GM19043 (cell line): ENCODE measurements around the gene TANGO2.

Experiments used
- ATAC-seq: cut with Tn5 transposase; IDR thresholded peaks from one replicate; pipeline ENCODE4 v1.9.1; 2021; ENCODE audit warnings: low read depth; ENCODE audit not compliant: unreplicated experiment

The TANGO2 gene

GRCh38 chr22:19994851-19995610, 25.9 kb upstream of the TANGO2 start:
- no peak for ATAC-seq

- ATAC-seq = no peak
Observed at GRCh38 chr22:19995611-19996339, 25.1 kb upstream of the TANGO2 start.

- no peak for ATAC-seq
Observed at GRCh38 chr22:19996694-19997384, 24.1 kb upstream of the TANGO2 start.

GRCh38 chr22:19997561-19998231, 23.2 kb upstream of the TANGO2 start:
- ATAC-seq = no peak

GRCh38 chr22:19998232-19998951, 22.5 kb upstream of the TANGO2 start:
- no peak for ATAC-seq

GRCh38 chr22:19998991-19999820, 21.7 kb upstream of the TANGO2 start:
- no peak for ATAC-seq

- ATAC-seq = no peak
Observed at GRCh38 chr22:20000246-20001081, 20.4 kb upstream of the TANGO2 start.

- no peak for ATAC-seq
Observed at GRCh38 chr22:20001082-20001638, 19.8 kb upstream of the TANGO2 start.

- ATAC-seq = no peak
Observed at GRCh38 chr22:20002128-20002527, 18.8 kb upstream of the TANGO2 start.

- no peak for ATAC-seq
Observed at GRCh38 chr22:20002636-20003035, 18.3 kb upstream of the TANGO2 start.

GRCh38 chr22:20003304-20003703, 17.6 kb upstream of the TANGO2 start:
- ATAC-seq = no peak

- ATAC-seq = no peak
Observed at GRCh38 chr22:20004464-20004863, 16.4 kb upstream of the TANGO2 start.

- ATAC-seq = no peak
Observed at GRCh38 chr22:20008221-20008995, 12.5 kb upstream of the TANGO2 start.

- ATAC-seq = no peak
Observed at GRCh38 chr22:20009018-20009491, 11.9 kb upstream of the TANGO2 start.

- ATAC-seq = no peak
Observed at GRCh38 chr22:20009582-20010306, 11.2 kb upstream of the TANGO2 start.

GRCh38 chr22:20010307-20011122, 10.4 kb upstream of the TANGO2 start:
- no peak for ATAC-seq
